ENCODE measurements around the gene AGPAT4.

Gene AGPAT4

GRCh38 chr6:161214722-161215121 lies 59.1 kb downstream of the AGPAT4 start:
- no peak for TF ChIP-seq JUND (IDR thresholded peaks at IDR 0.05; ENCODE audit: low read depth)
- in situ Hi-C loops (cut with HindIII; ENCODE audit: low pct_unique_long_range_greater_than_20kb, low sequenced_read_pairs): no loop called here
- DNase-seq (ENCODE audit: low read depth in 1 of 2, low spot score in 1 of 2): no peak

GRCh38 chr6:161212902-161213301 lies 61.0 kb downstream of the AGPAT4 start:
- in situ Hi-C loops (cut with HindIII; ENCODE audit: low pct_unique_long_range_greater_than_20kb, low sequenced_read_pairs): no loop called here
- TF ChIP-seq JUND (IDR thresholded peaks at IDR 0.05; ENCODE audit: low read depth): no peak
- no peak for DNase-seq (ENCODE audit: low read depth in 1 of 2, low spot score in 1 of 2)

GRCh38 chr6:161211380-161212035 lies 62.4 kb downstream of the AGPAT4 start:
- TF ChIP-seq JUND (IDR thresholded peaks at IDR 0.05; ENCODE audit: low read depth): no peak
- no peak for DNase-seq (ENCODE audit: low read depth in 1 of 2, low spot score in 1 of 2)
- in situ Hi-C loops (cut with HindIII; ENCODE audit: low pct_unique_long_range_greater_than_20kb, low sequenced_read_pairs): no loop called here

GRCh38 chr6:161210857-161211256 lies 63.0 kb downstream of the AGPAT4 start:
- in situ Hi-C loops (cut with HindIII; ENCODE audit: low pct_unique_long_range_greater_than_20kb, low sequenced_read_pairs): no loop called here
- no peak for TF ChIP-seq JUND (IDR thresholded peaks at IDR 0.05; ENCODE audit: low read depth)
- no peak for DNase-seq (ENCODE audit: low read depth in 1 of 2, low spot score in 1 of 2)

- TF ChIP-seq JUND (IDR thresholded peaks at IDR 0.05; ENCODE audit: low read depth): no peak
- in situ Hi-C loops (cut with HindIII; ENCODE audit: low pct_unique_long_range_greater_than_20kb, low sequenced_read_pairs): no loop called here
- DNase-seq (ENCODE audit: low read depth in 1 of 2, low spot score in 1 of 2): no peak
These were observed 66.7 kb downstream of the AGPAT4 start for GRCh38 chr6:161207200-161207599.

- in situ Hi-C loops (cut with HindIII; ENCODE audit: low pct_unique_long_range_greater_than_20kb, low sequenced_read_pairs): no loop called here
- no peak for DNase-seq (ENCODE audit: low read depth in 1 of 2, low spot score in 1 of 2)
- TF ChIP-seq JUND (IDR thresholded peaks at IDR 0.05; ENCODE audit: low read depth): no peak
These were observed 68.8 kb downstream of the AGPAT4 start for GRCh38 chr6:161204866-161205557.

- in situ Hi-C loops (cut with HindIII; ENCODE audit: low pct_unique_long_range_greater_than_20kb, low sequenced_read_pairs): no loop called here
- TF ChIP-seq JUND (IDR thresholded peaks at IDR 0.05; ENCODE audit: low read depth): no peak
- no peak for DNase-seq (ENCODE audit: low read depth in 1 of 2, low spot score in 1 of 2)
These were observed 73.1 kb downstream of the AGPAT4 start for GRCh38 chr6:161200610-161201370.

- DNase-seq (ENCODE audit: low read depth in 1 of 2, low spot score in 1 of 2): no peak
- no peak for TF ChIP-seq JUND (IDR thresholded peaks at IDR 0.05; ENCODE audit: low read depth)
- in situ Hi-C loops (cut with HindIII; ENCODE audit: low pct_unique_long_range_greater_than_20kb, low sequenced_read_pairs): no loop called here
These were observed 74.0 kb downstream of the AGPAT4 start for GRCh38 chr6:161199850-161200249.

- no peak for TF ChIP-seq JUND (IDR thresholded peaks at IDR 0.05; ENCODE audit: low read depth)
- in situ Hi-C loops (cut with HindIII; ENCODE audit: low pct_unique_long_range_greater_than_20kb, low sequenced_read_pairs): no loop called here
- DNase-seq (ENCODE audit: low read depth in 1 of 2, low spot score in 1 of 2): no peak
These were observed 74.9 kb downstream of the AGPAT4 start for GRCh38 chr6:161198783-161199460.

GRCh38 chr6:161198176-161198575 lies 75.7 kb downstream of the AGPAT4 start:
- in situ Hi-C loops (cut with HindIII; ENCODE audit: low pct_unique_long_range_greater_than_20kb, low sequenced_read_pairs): no loop called here
- DNase-seq (ENCODE audit: low read depth in 1 of 2, low spot score in 1 of 2): peak in 1 of 2 experiments; percentile 66
- no peak for TF ChIP-seq JUND (IDR thresholded peaks at IDR 0.05; ENCODE audit: low read depth)

GRCh38 chr6:161195386-161195785 lies 78.5 kb downstream of the AGPAT4 start:
- DNase-seq (ENCODE audit: low read depth in 1 of 2, low spot score in 1 of 2): no peak
- in situ Hi-C loops (cut with HindIII; ENCODE audit: low pct_unique_long_range_greater_than_20kb, low sequenced_read_pairs): no loop called here
- no peak for TF ChIP-seq JUND (IDR thresholded peaks at IDR 0.05; ENCODE audit: low read depth)

GRCh38 chr6:161194374-161194773 lies 79.5 kb downstream of the AGPAT4 start:
- in situ Hi-C loops (cut with HindIII; ENCODE audit: low pct_unique_long_range_greater_than_20kb, low sequenced_read_pairs): no loop called here
- DNase-seq (ENCODE audit: low read depth in 1 of 2, low spot score in 1 of 2): no peak
- TF ChIP-seq JUND (IDR thresholded peaks at IDR 0.05; ENCODE audit: low read depth): no peak
